IMR-90 (cell line): ENCODE measurements around the gene COL18A1. TPM values are rescaled to one million over a fixed set of nuclear protein-coding genes. Genes with fewer than 3 reads are reported as not detected.

Source experiments
- CHD1 ChIP-seq: IDR thresholded peaks from 2 replicates; pipeline ENCODE4 v1.6.1; 2012; ENCODE audit warnings: low read depth, low read length, improper control_type of control experiment
- POLR2A ChIP-seq: IDR thresholded peaks from 2 replicates; pipeline ENCODE4 v1.6.1; 2012; ENCODE audit warnings: mild to moderate bottlenecking, low read depth, low read length
- RCOR1 ChIP-seq: IDR thresholded peaks from 2 replicates; pipeline ENCODE4 v1.6.1; 2012; ENCODE audit warnings: mild to moderate bottlenecking, low read length, improper control_type of control experiment; ENCODE audit not compliant: insufficient replicate concordance
- SMC3 ChIP-seq: fragments of 150-350 bp; IDR thresholded peaks from 2 replicates; pipeline ENCODE4 v1.6.1; 2016; ENCODE audit warnings: low read depth, mild to moderate bottlenecking, antibody characterized with exemption, low read length, moderate library complexity
- polyA plus RNA-seq, 3 experiments: library from polyadenylated mRNA; depleted of rRNA; stranded (reverse); fragments of >200 nt; gene quantifications; 2 replicates each; pipeline ENCODE4 v1.2.3, GENCODE V29; 2012; ENCODE audit warnings: low replicate concordance in 1 of 3
- total RNA-seq: library from RNA; depleted of rRNA; stranded (reverse); fragments of >200 nt; gene quantifications from 2 replicates; pipeline ENCODE4 v1.2.3, GENCODE V29; 2012
- TF ChIP-seq, protein P1 (sequence below): conservative IDR thresholded peaks from 2 replicates; pipeline ENCODE4 v1.5.1; 2012; ENCODE audit warnings: mild to moderate bottlenecking, low read depth, low read length, improper control_type of control experiment
- TF ChIP-seq, protein P2 (sequence below): fragments of 150-350 bp; IDR thresholded peaks from 2 replicates; pipeline ENCODE4 v1.6.1; 2017; ENCODE audit warnings: mild to moderate bottlenecking, antibody characterized with exemption, low read length, low read depth

COL18A1 gene
- total and polyA plus RNA-seq, 2 of the 4 experiments (the other 2 are of a cell fraction): 4.3 to 46.7 TPM

DNA sequence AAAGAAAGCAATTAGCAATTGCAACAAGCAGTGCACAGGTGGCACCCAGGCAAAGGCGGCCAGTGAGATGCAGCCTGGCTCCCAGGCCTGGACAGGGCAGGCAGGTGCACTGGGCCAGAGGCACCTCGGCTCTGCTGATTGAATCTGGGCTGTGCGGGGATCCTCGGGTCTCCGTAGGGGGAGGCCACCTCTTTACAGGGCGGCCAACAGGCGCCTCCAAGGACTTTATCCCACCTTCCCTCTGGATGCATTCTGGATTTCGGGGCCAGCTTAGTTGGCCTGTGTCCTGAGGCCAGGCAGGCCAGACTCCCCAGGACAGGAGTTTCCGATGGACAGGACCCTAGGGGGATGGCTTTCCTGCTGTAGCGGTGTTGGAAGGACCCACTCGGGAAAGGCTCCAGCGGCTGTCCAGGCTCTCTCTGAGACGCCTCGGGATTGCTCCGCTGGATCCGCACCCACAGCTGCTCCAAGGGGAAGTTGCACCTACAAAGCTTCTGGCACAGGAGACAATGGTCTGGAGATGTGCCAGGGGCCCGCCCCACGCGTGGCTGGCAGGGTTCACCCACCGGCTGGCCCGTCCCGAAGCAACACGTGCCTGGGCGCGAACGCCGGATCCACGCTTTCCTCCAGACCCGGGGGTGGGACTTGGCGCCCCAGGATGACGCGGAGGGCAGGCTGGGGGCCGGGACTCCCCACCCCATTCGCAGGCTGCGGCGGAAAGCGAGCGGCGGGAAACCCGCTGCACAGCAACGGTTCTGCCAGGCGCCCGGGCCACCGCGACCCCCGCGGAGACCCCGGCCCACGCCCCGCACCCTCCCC is 136.5 kb downstream of the COL18A1 start (continued):
- TF ChIP-seq, protein P1, sequence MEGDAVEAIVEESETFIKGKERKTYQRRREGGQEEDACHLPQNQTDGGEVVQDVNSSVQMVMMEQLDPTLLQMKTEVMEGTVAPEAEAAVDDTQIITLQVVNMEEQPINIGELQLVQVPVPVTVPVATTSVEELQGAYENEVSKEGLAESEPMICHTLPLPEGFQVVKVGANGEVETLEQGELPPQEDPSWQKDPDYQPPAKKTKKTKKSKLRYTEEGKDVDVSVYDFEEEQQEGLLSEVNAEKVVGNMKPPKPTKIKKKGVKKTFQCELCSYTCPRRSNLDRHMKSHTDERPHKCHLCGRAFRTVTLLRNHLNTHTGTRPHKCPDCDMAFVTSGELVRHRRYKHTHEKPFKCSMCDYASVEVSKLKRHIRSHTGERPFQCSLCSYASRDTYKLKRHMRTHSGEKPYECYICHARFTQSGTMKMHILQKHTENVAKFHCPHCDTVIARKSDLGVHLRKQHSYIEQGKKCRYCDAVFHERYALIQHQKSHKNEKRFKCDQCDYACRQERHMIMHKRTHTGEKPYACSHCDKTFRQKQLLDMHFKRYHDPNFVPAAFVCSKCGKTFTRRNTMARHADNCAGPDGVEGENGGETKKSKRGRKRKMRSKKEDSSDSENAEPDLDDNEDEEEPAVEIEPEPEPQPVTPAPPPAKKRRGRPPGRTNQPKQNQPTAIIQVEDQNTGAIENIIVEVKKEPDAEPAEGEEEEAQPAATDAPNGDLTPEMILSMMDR: no peak
- TF ChIP-seq CHD1 (no peak), RCOR1 (no peak), SMC3 (no peak), POLR2A (no peak)
- TF ChIP-seq, protein P2, sequence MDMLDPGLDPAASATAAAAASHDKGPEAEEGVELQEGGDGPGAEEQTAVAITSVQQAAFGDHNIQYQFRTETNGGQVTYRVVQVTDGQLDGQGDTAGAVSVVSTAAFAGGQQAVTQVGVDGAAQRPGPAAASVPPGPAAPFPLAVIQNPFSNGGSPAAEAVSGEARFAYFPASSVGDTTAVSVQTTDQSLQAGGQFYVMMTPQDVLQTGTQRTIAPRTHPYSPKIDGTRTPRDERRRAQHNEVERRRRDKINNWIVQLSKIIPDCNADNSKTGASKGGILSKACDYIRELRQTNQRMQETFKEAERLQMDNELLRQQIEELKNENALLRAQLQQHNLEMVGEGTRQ: peak; percentile 69
